Neural progenitor cell (in vitro differentiated cells): ENCODE data around the gene EPHB3. TPM values are rescaled to one million over a fixed set of nuclear protein-coding genes. Genes with fewer than 3 reads are reported as not detected.

ENCODE experiments used
- DNase-seq: peaks from one replicate; pipeline ENCODE4 v3.0.0-alpha.2; 2016; ENCODE audit warnings: low spot score
- H2AFZ ChIP-seq: fragments of 200-600 bp; sonication (generic); replicated peaks from 2 replicates; pipeline ENCODE4 v1.6.1; 2016; ENCODE audit warnings: antibody characterized with exemption
- H3F3A ChIP-seq: fragments of 200-600 bp; sonication (generic); 2 replicates; pipeline ENCODE4 v1.6.1; 2016; ENCODE audit warnings: antibody characterized with exemption, low read depth
- H3K27ac ChIP-seq: fragments of 200-600 bp; sonication (generic); 2 replicates; pipeline ENCODE4 v1.5.1; 2016; ENCODE audit warnings: mild to moderate bottlenecking
- H3K27me3 ChIP-seq: fragments of 200-600 bp; sonication (generic); 2 replicates; pipeline ENCODE4 v1.6.1; 2016; ENCODE audit warnings: mild to moderate bottlenecking, moderate library complexity
- H3K36me3 ChIP-seq: fragments of 200-600 bp; sonication (generic); 2 replicates; pipeline ENCODE4 v1.5.1; 2016
- H3K4me1 ChIP-seq: fragments of 200-600 bp; sonication (generic); 2 replicates; pipeline ENCODE4 v1.6.1; 2016; ENCODE audit warnings: mixed run types
- H3K4me2 ChIP-seq: fragments of 200-600 bp; sonication (generic); 2 replicates; pipeline ENCODE4 v1.6.1; 2016
- H3K4me3 ChIP-seq: fragments of 200-600 bp; sonication (generic); 2 replicates; pipeline ENCODE4 v1.5.1; 2016
- H3K79me2 ChIP-seq: fragments of 200-600 bp; sonication (generic); 2 replicates; pipeline ENCODE4 v1.6.1; 2016; ENCODE audit warnings: low read depth
- H3K9ac ChIP-seq: fragments of 200-600 bp; sonication (generic); 2 replicates; pipeline ENCODE4 v1.6.1; 2016
- H3K9me3 ChIP-seq: fragments of 200-600 bp; sonication (generic); 2 replicates; pipeline ENCODE4 v1.5.1; 2016; ENCODE audit warnings: low read depth
- H4K20me1 ChIP-seq: fragments of 200-600 bp; sonication (generic); 2 replicates; pipeline ENCODE4 v1.6.1; 2016; ENCODE audit warnings: low read depth
- H3K27ac Mint-ChIP-seq: 3 replicates; pipeline ENCODE4 v1.8.0; 2021; ENCODE audit warnings: mixed read lengths
- H3K27me3 Mint-ChIP-seq: 2 replicates; pipeline ENCODE4 v1.8.0; 2022; ENCODE audit warnings: low read depth, mild to moderate bottlenecking, inconsistent platforms, moderate library complexity, mixed read lengths; ENCODE audit not compliant: insufficient read depth
- H3K36me3 Mint-ChIP-seq: 3 replicates; pipeline ENCODE4 v1.8.0; 2021; ENCODE audit warnings: mixed read lengths
- H3K4me1 Mint-ChIP-seq: 3 replicates; pipeline ENCODE4 v1.8.0; 2021; ENCODE audit warnings: mixed read lengths
- H3K4me3 Mint-ChIP-seq: 3 replicates; pipeline ENCODE4 v1.8.0; 2021; ENCODE audit warnings: mild to moderate bottlenecking, moderate library complexity, mixed read lengths
- H3K9me3 Mint-ChIP-seq: 3 replicates; pipeline ENCODE4 v1.8.0; 2020; ENCODE audit warnings: mixed read lengths
- EZH2 ChIP-seq: fragments of 200-600 bp; sonication (generic); IDR thresholded peaks from 2 replicates; pipeline ENCODE4 v1.6.1; 2017; ENCODE audit warnings: antibody characterized with exemption, mild to moderate bottlenecking, moderate library complexity
- EZH2phosphoT487 ChIP-seq: fragments of 200-600 bp; sonication (generic); IDR thresholded peaks from 2 replicates; pipeline ENCODE4 v1.6.1; 2017; ENCODE audit warnings: antibody characterized with exemption
- total RNA-seq: library from RNA; depleted of rRNA; stranded (reverse); fragments of >200 nt; gene quantifications from 2 replicates; pipeline ENCODE4 v1.2.3, GENCODE V29; 2015; ENCODE audit warnings: low replicate concordance
- TF ChIP-seq, protein P1 (sequence below): fragments of 200-600 bp; sonication (generic); IDR thresholded peaks from 2 replicates; pipeline ENCODE4 v1.5.1; 2017; ENCODE audit warnings: antibody characterized with exemption, mild to moderate bottlenecking

EPHB3 gene
- total RNA-seq, 1 donor from 2014 or later: 2.3 TPM

DNA sequence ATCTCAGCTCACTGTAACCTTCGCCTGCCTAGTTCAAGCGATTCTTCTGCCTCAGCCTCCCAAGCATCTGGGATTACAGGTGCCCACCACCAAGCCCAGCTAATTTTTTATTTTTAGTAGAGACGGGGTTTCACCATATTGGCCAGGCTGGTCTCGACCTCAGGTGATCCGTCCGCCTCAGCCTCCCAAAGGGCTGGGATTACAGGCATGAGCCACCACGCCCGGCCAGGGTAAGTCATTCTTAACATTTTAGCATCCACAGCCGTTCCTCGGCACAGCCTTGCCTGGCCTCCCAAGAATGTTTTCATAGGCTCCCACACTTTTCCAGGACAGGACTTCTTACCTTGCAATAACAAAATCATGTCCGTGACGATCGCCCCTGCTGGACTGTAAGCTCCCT, 8.7 kb upstream of the EPHB3 start:
- H3K4me1 ChIP-seq: peaks cover 14% of the 10 kb centered on the region
- H3K4me3 ChIP-seq: no peak overlapping the region
- Mint-ChIP-seq H3K9me3 (no peaks in the 10 kb centered on the region), H3K4me3 (no peak overlapping the region), H3K36me3 (no peaks in the 10 kb centered on the region), H3K27me3 (peaks cover 13% of the 10 kb centered on the region), H3K27ac (no peak overlapping the region), H3K4me1 (peaks cover 4% of the 10 kb centered on the region)
- H3K9ac ChIP-seq: no peak overlapping the region
- peaks cover 10% of the 10 kb centered on the region for H3K27me3 ChIP-seq
- TF ChIP-seq, protein P1, sequence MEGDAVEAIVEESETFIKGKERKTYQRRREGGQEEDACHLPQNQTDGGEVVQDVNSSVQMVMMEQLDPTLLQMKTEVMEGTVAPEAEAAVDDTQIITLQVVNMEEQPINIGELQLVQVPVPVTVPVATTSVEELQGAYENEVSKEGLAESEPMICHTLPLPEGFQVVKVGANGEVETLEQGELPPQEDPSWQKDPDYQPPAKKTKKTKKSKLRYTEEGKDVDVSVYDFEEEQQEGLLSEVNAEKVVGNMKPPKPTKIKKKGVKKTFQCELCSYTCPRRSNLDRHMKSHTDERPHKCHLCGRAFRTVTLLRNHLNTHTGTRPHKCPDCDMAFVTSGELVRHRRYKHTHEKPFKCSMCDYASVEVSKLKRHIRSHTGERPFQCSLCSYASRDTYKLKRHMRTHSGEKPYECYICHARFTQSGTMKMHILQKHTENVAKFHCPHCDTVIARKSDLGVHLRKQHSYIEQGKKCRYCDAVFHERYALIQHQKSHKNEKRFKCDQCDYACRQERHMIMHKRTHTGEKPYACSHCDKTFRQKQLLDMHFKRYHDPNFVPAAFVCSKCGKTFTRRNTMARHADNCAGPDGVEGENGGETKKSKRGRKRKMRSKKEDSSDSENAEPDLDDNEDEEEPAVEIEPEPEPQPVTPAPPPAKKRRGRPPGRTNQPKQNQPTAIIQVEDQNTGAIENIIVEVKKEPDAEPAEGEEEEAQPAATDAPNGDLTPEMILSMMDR: no peak
- TF ChIP-seq EZH2: no peak
- no peak for TF ChIP-seq EZH2phosphoT487
- no peaks in the 10 kb centered on the region for H4K20me1 ChIP-seq
- H3K79me2 ChIP-seq: no peaks in the 10 kb centered on the region
- peaks cover 8% of the 10 kb centered on the region for H3F3A ChIP-seq
- no peak overlapping the region for H3K4me2 ChIP-seq
- no peak overlapping the region for H3K27ac ChIP-seq
- H3K36me3 ChIP-seq: no peaks in the 10 kb centered on the region
- no peak overlapping the region for H2AFZ ChIP-seq
- H3K9me3 ChIP-seq: no peaks in the 10 kb centered on the region
- no peak for DNase-seq

DNA sequence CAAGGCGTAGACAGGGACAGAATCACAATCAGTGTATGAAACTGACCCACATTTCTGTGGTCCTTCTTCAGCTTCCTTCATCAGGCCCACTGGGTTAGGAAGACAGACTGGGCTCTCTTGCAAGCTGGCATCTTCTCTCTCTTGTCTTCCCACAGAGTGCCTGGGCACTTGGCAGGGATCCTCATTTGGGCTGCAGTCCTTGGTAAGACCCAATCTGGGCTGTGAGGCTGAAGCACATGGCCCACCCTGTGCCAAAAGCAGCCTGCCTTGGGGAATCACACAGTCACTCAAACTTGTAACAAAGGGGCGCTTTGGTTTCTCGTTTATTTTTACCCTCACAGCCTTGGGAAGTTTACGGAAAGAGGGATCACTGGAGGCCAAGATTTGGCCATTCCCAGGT, 8.2 kb upstream of the EPHB3 start:
- H4K20me1 ChIP-seq: no peaks in the 10 kb centered on the region
- H3K4me3 ChIP-seq: no peak overlapping the region
- Mint-ChIP-seq H3K9me3 (no peaks in the 10 kb centered on the region), H3K4me3 (no peak overlapping the region), H3K27me3 (peaks cover 14% of the 10 kb centered on the region), H3K36me3 (no peaks in the 10 kb centered on the region), H3K4me1 (peaks cover 6% of the 10 kb centered on the region), H3K27ac (no peak overlapping the region)
- peaks cover 13% of the 10 kb centered on the region for H3K27me3 ChIP-seq
- no peak for DNase-seq
- no peak overlapping the region for H3K9ac ChIP-seq
- peaks cover 16% of the 10 kb centered on the region for H3K4me1 ChIP-seq
- no peaks in the 10 kb centered on the region for H3K79me2 ChIP-seq
- TF ChIP-seq, protein P1: no peak
- no peak for TF ChIP-seq EZH2
- no peak for TF ChIP-seq EZH2phosphoT487
- H3K4me2 ChIP-seq: no peak overlapping the region
- H2AFZ ChIP-seq: peak overlapping the region; percentile 17
- no peak overlapping the region for H3K27ac ChIP-seq
- H3F3A ChIP-seq: peaks cover 9% of the 10 kb centered on the region
- H3K36me3 ChIP-seq: no peaks in the 10 kb centered on the region
- no peaks in the 10 kb centered on the region for H3K9me3 ChIP-seq

DNA sequence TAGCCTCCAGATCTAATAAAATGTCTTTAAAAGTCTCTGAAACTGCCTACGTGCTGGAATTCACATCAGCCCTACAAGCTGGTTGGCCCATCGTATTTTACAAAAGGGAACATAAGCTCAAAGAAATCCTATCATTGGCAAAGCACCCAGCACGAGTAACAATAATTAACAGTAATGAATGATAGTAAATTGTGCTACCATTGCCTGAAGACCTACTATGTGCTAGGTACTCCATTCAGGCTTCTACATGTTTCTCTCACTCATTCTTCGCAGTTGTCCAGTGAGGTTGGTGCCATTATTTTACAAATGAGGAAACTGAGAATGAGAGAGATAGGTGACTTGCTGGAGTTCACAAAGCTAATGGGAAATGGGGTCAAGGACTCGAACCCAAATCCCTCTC, 7.1 kb upstream of the EPHB3 start:
- Mint-ChIP-seq H3K36me3 (no peaks in the 10 kb centered on the region), H3K27me3 (peaks cover 19% of the 10 kb centered on the region)
- no peak for DNase-seq

More for the DNA sequence above, 7.1 kb upstream of the EPHB3 start:
- peaks cover 19% of the 10 kb centered on the region for H3F3A ChIP-seq
- no peak overlapping the region for H3K27ac Mint-ChIP-seq
- no peak overlapping the region for H3K9ac ChIP-seq
- H4K20me1 ChIP-seq: no peaks in the 10 kb centered on the region
- no peak overlapping the region for H2AFZ ChIP-seq
- H3K4me2 ChIP-seq: no peak overlapping the region
- no peaks in the 10 kb centered on the region for H3K9me3 Mint-ChIP-seq
- H3K79me2 ChIP-seq: no peaks in the 10 kb centered on the region
- H3K27me3 ChIP-seq: peaks cover 20% of the 10 kb centered on the region
- peaks cover 14% of the 10 kb centered on the region for H3K4me1 Mint-ChIP-seq
- no peak overlapping the region for H3K4me3 Mint-ChIP-seq
- no peak for TF ChIP-seq EZH2phosphoT487
- no peak for TF ChIP-seq EZH2
- TF ChIP-seq, protein P1: no peak
- H3K4me1 ChIP-seq: peaks cover 25% of the 10 kb centered on the region
- H3K27ac ChIP-seq: no peak overlapping the region
- H3K9me3 ChIP-seq: no peaks in the 10 kb centered on the region
- no peaks in the 10 kb centered on the region for H3K36me3 ChIP-seq
- no peak overlapping the region for H3K4me3 ChIP-seq
